Psoas muscle (tissue), 8 donors: ENCODE results near the gene FGD2. TPM values are rescaled to one million over a fixed set of nuclear protein-coding genes. Genes with fewer than 3 reads are reported as not detected.

ENCODE experiments used
- ATAC-seq, 4 donors: fragments of 200-7000 bp; cut with Tn5 transposase; one replicate each; pipeline ENCODE4 v1.9.1; 2020; ENCODE audit warnings: moderate library complexity in 3 of 4, mild to moderate bottlenecking in 2 of 4
- DNase-seq, 2 donors: peaks; one replicate each; pipeline ENCODE4 v3.0.0-alpha.2; 2020
- H3K27ac ChIP-seq: fragments of 200-600 bp; one replicate; pipeline ENCODE4 v1.8.0; 2022
- H3K27me3 ChIP-seq, 3 donors: fragments of 200-600 bp in 1 of 3; one replicate each; pipeline versions ENCODE4 v1.6.1 to v1.8.0; 2013 to 2022; ENCODE audit warnings: low read length in 2 of 3, mild to moderate bottlenecking in 2 of 3, moderate library complexity in 1 of 3; ENCODE audit not compliant: insufficient read depth in 3 of 3
- H3K36me3 ChIP-seq, 2 donors: fragments of 200-600 bp in 1 of 2; one replicate each; pipeline versions ENCODE4 v1.6.1 to v1.8.0; 2013 to 2022; ENCODE audit warnings: low read depth in 1 of 2, mild to moderate bottlenecking in 1 of 2, moderate library complexity in 1 of 2; ENCODE audit not compliant: insufficient read depth in 1 of 2
- H3K4me1 ChIP-seq: fragments of 200-600 bp; one replicate; pipeline ENCODE4 v1.8.0; 2022
- H3K4me3 ChIP-seq: fragments of 200-600 bp; one replicate; pipeline ENCODE4 v1.8.0; 2022; ENCODE audit warnings: mild to moderate bottlenecking
- H3K9me3 ChIP-seq: fragments of 200-600 bp; one replicate; pipeline ENCODE4 v1.8.0; 2022
- CTCF ChIP-seq: fragments of 200-600 bp; IDR thresholded peaks from one replicate; pipeline ENCODE4 v1.8.0; 2022; ENCODE audit warnings: antibody characterized with exemption
- WGBS, 3 donors: extraction: QIAGEN DNeasy Blood & Tissue Kit; methylation state at CpG; one replicate each; pipeline versions ENCODE4 v1.1.6 to v1.1.7; 2013; 5-methylcytosine and 5-hydroxymethylcytosine counted together
- intact Hi-C, 2 donors: fragments of 100-400 bp; cut with DNase I; formaldehyde crosslinking; loops; one replicate each; pipeline versions ENCODE4 v1.11.0 to v1.14.2; 2022
- polyA plus RNA-seq, 3 donors: library from polyadenylated mRNA; stranded (reverse); fragments of 200-250 nt; gene quantifications; one replicate each; pipeline ENCODE4 v1.2.3, GENCODE V29; 2013
- total RNA-seq, 4 donors: library from RNA; stranded (reverse); fragmentation: NEBNext Ultra II Directional in 2 of 4; extraction: Animal tissue kit (Norgen Biotek cat#: 25700) in 2 of 4; gene quantifications; one replicate each; pipeline versions ENCODE4 v1.2.1 to v1.2.4, GENCODE V29; 2021 to 2023
- donor health status: healthy with polysubstance abuse.
- donor health status: DM: no; HTN: no; CAD: no; lungs with moderate emphysema.
- donor health status: Bipolar disorder and iron deficiency.
- donor health status: healthy.
- donor health status: DM: yes; HTN: yes; CAD: no.
- donor health status: DM: no; HTN: no; CAD: no.
- donor health status: DM: no; HTN: no; CAD: no.
- donor health status: DM: yes; HTN: yes; CAD: no.

Gene FGD2
- total and polyA plus RNA-seq, 7 donors: 0.75 to 4.2 (median 1.7) TPM

GRCh38 chr6:37032239-37032638 is 26.8 kb downstream of the FGD2 start:
- H3K27me3 ChIP-seq: no peaks in the 10 kb centered on the region
- WGBS, 3 donors: 72 to 85% (median 84%) methylated on average over 7 of the region's 7 CpGs
- H3K4me3 ChIP-seq: no peak overlapping the region
- no peaks in the 10 kb centered on the region for H3K4me1 ChIP-seq
- DNase-seq (no peak), ATAC-seq (no peak)
- no peaks in the 10 kb centered on the region for H3K9me3 ChIP-seq
- H3K27ac ChIP-seq: no peak overlapping the region
- H3K36me3 ChIP-seq: no peaks in the 10 kb centered on the region
- intact Hi-C loops: no loop called here
- TF ChIP-seq CTCF: no peak

GRCh38 chr6:37033255-37033654 is 27.8 kb downstream of the FGD2 start:
- TF ChIP-seq CTCF: no peak
- Histone ChIP-seq H3K36me3 (no peaks in the 10 kb centered on the region), H3K27me3 (no peaks in the 10 kb centered on the region), H3K27ac (no peak overlapping the region), H3K9me3 (no peaks in the 10 kb centered on the region), H3K4me1 (no peaks in the 10 kb centered on the region), H3K4me3 (no peak overlapping the region)
- 82 to 86% (median 82%) methylated on average over 7 of the region's 7 CpGs for WGBS, 3 donors
- no peak for ATAC-seq
- DNase-seq: no peak
- intact Hi-C loops: no loop called here

GRCh38 chr6:37033819-37034795 is 28.7 kb downstream of the FGD2 start:
- intact Hi-C loops: no loop called here

GRCh38 chr6:37036146-37036545 is 30.7 kb downstream of the FGD2 start:
- DNase-seq: no peak
- Histone ChIP-seq H3K9me3 (no peaks in the 10 kb centered on the region), H3K4me3 (no peak overlapping the region), H3K27ac (no peak overlapping the region), H3K27me3 (no peaks in the 10 kb centered on the region), H3K36me3 (no peaks in the 10 kb centered on the region), H3K4me1 (no peaks in the 10 kb centered on the region)
- no peak for ATAC-seq
- intact Hi-C loops: no loop called here
- 66 to 70% (median 68%) methylated on average over 12 of the region's 12 CpGs for WGBS, 3 donors
- no peak for TF ChIP-seq CTCF

More at GRCh38 chr6:37033819-37034795, 28.7 kb downstream of the FGD2 start:
- no peaks in the 10 kb centered on the region for H3K36me3 ChIP-seq
- no peaks in the 10 kb centered on the region for H3K9me3 ChIP-seq
- 72 to 77% (median 73%) methylated on average over 8 of the region's 8 CpGs for WGBS, 3 donors
- TF ChIP-seq CTCF: no peak
- no peaks in the 10 kb centered on the region for H3K4me1 ChIP-seq
- no peak overlapping the region for H3K27ac ChIP-seq
- no peak for DNase-seq
- no peaks in the 10 kb centered on the region for H3K27me3 ChIP-seq
- no peak overlapping the region for H3K4me3 ChIP-seq
- no peak for ATAC-seq
